ENCODE results near the gene GAS7. TPM values are rescaled to one million over a fixed set of nuclear protein-coding genes. Genes with fewer than 3 reads are reported as not detected.

The GAS7 gene
- total and polyA plus RNA-seq, 10 of the 15 experiments (the other 5 are each of a cell fraction or from before 2014, with no cell fraction given) = 2.3 to 53.4 (median 24.0) TPM

DNA sequence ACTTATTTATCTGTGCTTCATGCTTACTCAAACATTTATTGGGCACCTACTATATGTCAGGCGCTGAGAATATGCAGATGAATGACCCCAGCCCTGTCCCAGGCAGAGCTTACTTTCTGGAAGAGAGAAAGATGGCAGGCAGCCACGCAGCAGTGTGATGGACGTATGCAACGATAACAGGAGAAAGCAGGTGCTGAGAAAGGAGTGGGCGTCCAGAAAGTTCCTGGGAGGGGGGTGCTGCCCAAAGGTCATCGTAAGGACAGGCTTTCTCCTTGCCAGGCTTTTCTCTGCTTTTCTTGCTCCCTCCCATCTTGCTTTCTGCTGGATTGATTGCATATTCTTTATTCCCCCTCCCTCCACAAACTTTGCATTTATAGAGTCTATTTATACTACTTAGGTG, 124.5 kb downstream of the GAS7 start:
- Histone ChIP-seq H3K79me2 (ENCODE audit: control insufficient read depth, insufficient read depth, low read length) (no peaks in the 10 kb centered on the region), H3K4me3 (no peak overlapping the region), H4K20me1 (ENCODE audit: control insufficient read depth, insufficient read depth) (no peaks in the 10 kb centered on the region), H3K36me3 (ENCODE audit: control insufficient read depth in 2 of 2, insufficient read depth in 2 of 2, low read length in 1 of 2) (no peaks in the 10 kb centered on the region), H3K27ac (ENCODE audit: control insufficient read depth, insufficient read depth) (no peak overlapping the region), H3K9ac (ENCODE audit: control insufficient read depth, insufficient read depth, low read length) (no peak overlapping the region), H3K27me3 (replicated peaks in 1 of 2; ENCODE audit: control insufficient read depth in 2 of 2, insufficient read depth in 2 of 2, low read length in 1 of 2) (no peaks in the 10 kb centered on the region), H3K4me1 (ENCODE audit: control insufficient read depth, insufficient read depth, low read length) (peaks cover 12% of the 10 kb centered on the region), H2AFZ (ENCODE audit: control insufficient read depth, low read depth, low read length) (no peak overlapping the region), H3K9me3 (replicated peaks; ENCODE audit: control insufficient read depth, insufficient read depth, low read length) (peaks cover 2% of the 10 kb centered on the region; the same call in 1 of the 3 replicates), H3K4me2 (ENCODE audit: control insufficient read depth, insufficient read depth) (peak overlapping the region; percentile 35)
- ChIA-PET RAD21 (ENCODE audit: unreplicated experiment) (interaction anchor here (1.0 kb wide), 1 partner anchor 13 kb away, joined by 3 read pairs; no protein-coding TSS in a partner anchor), SMC1A (ENCODE audit: uncharacterized antibody, unreplicated experiment) (interaction anchor here (0.9 to 1.1 kb wide), 2 partner anchors 27 to 41 kb away, joined by 3 to 4 read pairs; no protein-coding TSS in a partner anchor), CTCF (no interaction called here), POLR2A (no interaction called here)
- ATAC-seq = peak; percentile 31; the same call in 2 of the 3 replicates
- DNase-seq (ENCODE audit: low read depth, low spot score) = no peak
- intact Hi-C loops (cut with micrococcal nuclease; ENCODE audit: unreplicated experiment) (no loop called here), in situ Hi-C loops (cut with MboI) (no loop called here)
- no peak for FAIRE-seq
- BruUV-seq (replicated peaks) = no TSS peak
- 33% methylated on average over 6 of the region's 6 CpGs for WGBS (ENCODE audit: insufficient coverage, insufficient replicate concordance, low lambda C conversion rate, missing lambda C conversion rate)
- TF ChIP-seq BACH1 (IDR thresholded peaks at IDR 0.05; ENCODE audit: borderline replicate concordance) (no peak), YY1 (IDR thresholded peaks at IDR 0.05; ENCODE audit: low read depth, low read length) (peak; percentile 48; the same call in 1 of the 2 replicates), IKZF1 (conservative IDR thresholded peaks at IDR 0.05) (peak; percentile 37; the same call in 1 of the 2 replicates), TCF12 (IDR thresholded peaks at IDR 0.05; ENCODE audit: low read depth, low read length) (peak; percentile 78; the same call in 1 of the 2 replicates), EGR1 (IDR thresholded peaks at IDR 0.05; ENCODE audit: borderline replicate concordance in 1 of 2, low read depth in 2 of 2, low read length in 2 of 2) (peak in 1 of 2 experiments; percentile 46; a peak in 1 of 3 replicates), TBL1XR1 (IDR thresholded peaks at IDR 0.05; ENCODE audit: low read depth, low read length) (no peak)
- TF ChIP-seq, protein P1, sequence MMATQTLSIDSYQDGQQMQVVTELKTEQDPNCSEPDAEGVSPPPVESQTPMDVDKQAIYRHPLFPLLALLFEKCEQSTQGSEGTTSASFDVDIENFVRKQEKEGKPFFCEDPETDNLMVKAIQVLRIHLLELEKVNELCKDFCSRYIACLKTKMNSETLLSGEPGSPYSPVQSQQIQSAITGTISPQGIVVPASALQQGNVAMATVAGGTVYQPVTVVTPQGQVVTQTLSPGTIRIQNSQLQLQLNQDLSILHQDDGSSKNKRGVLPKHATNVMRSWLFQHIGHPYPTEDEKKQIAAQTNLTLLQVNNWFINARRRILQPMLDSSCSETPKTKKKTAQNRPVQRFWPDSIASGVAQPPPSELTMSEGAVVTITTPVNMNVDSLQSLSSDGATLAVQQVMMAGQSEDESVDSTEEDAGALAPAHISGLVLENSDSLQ (IDR thresholded peaks at IDR 0.05) = 0 out of 2 replicates have a peak, but pooled peaks have one; percentile 28
